Endothelial cell (in vitro differentiated cells): Measurements from ENCODE around the gene ARMC9. TPM values are rescaled to one million over a fixed set of nuclear protein-coding genes. Genes with fewer than 3 reads are reported as not detected.

Experiments
- DNase-seq: peaks from one replicate; pipeline ENCODE4 v3.0.0; 2021; ENCODE audit warnings: low spot score
- H3K27ac Mint-ChIP-seq: one replicate; pipeline ENCODE4 v1.8.0; 2021; ENCODE audit warnings: mixed read lengths, inconsistent platforms; ENCODE audit not compliant: unreplicated experiment
- H3K27me3 Mint-ChIP-seq: one replicate; pipeline ENCODE4 v1.8.0; 2021; ENCODE audit warnings: mild to moderate bottlenecking, moderate library complexity, mixed read lengths, inconsistent platforms; ENCODE audit not compliant: unreplicated experiment
- H3K36me3 Mint-ChIP-seq: one replicate; pipeline ENCODE4 v1.8.0; 2021; ENCODE audit warnings: mild to moderate bottlenecking, low read depth, mixed read lengths, inconsistent platforms; ENCODE audit not compliant: unreplicated experiment
- H3K4me1 Mint-ChIP-seq: one replicate; pipeline ENCODE4 v1.8.0; 2021; ENCODE audit warnings: mild to moderate bottlenecking, mixed read lengths, inconsistent platforms; ENCODE audit not compliant: unreplicated experiment
- H3K4me3 Mint-ChIP-seq: one replicate; pipeline ENCODE4 v1.8.0; 2021; ENCODE audit warnings: mild to moderate bottlenecking, mixed read lengths, inconsistent platforms; ENCODE audit not compliant: unreplicated experiment
- H3K9me3 Mint-ChIP-seq: one replicate; pipeline ENCODE4 v1.8.0; 2021; ENCODE audit warnings: mixed read lengths, inconsistent platforms; ENCODE audit not compliant: unreplicated experiment
- CTCF ChIP-seq: fragments of 200-600 bp; sonication (generic); IDR thresholded peaks from one replicate; pipeline ENCODE4 v1.5.0; 2021; ENCODE audit warnings: antibody characterized with exemption; ENCODE audit not compliant: unreplicated experiment
- total RNA-seq: library from RNA; stranded (reverse); fragmentation: NEBNext Ultra II Directional; extraction: Animal tissue kit (Norgen Biotek cat#: 25700); gene quantifications from one replicate; pipeline ENCODE4 v1.2.1, GENCODE V29; 2021; ENCODE audit not compliant: unreplicated experiment

Gene ARMC9
- total RNA-seq, 1 donor from 2014 or later, result 18.3 TPM

DNA sequence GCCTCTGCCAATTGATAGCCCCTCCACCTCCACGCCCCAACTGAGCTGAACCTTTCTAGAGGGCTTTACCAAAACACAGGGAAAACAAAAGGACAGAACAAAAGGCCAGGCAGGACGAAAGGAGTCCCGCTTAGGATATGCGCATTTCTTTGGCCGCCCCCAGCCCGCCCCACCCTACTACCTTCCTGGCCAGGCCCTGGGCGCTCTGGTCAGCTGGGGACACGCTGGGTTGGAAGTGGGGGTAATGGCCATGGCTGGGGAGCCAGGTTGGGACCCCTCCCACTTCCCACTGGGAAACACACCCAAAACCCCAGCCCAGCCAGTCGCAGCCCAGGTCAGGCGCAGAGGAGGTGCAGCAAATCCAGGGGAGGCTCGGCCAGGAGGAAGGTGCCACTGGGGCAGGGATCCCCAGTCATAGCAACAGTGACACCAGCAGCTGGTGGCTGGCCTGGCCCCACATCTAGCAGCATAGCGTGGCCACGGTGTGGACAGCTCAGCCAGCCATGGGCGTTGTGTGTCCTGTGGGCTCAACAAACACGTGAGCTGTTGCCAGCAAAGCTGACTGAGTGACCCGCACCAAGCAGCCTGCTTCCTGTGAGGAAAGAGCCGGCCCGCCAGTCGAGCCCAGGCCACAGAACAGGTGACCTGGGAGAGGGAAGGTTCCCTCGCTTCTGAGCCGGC, 172.5 kb downstream of the ARMC9 start:
- Mint-ChIP-seq H3K36me3 (no peaks in the 10 kb centered on the region), H3K4me1 (peaks cover 2% of the 10 kb centered on the region), H3K27me3 (peaks cover 2% of the 10 kb centered on the region), H3K9me3 (no peaks in the 10 kb centered on the region), H3K27ac (no peak overlapping the region), H3K4me3 (no peak overlapping the region)
- DNase-seq, result no peak
- TF ChIP-seq CTCF, result no peak

- TF ChIP-seq CTCF, result no peak
- Mint-ChIP-seq H3K27ac (no peak overlapping the region), H3K27me3 (peaks cover 2% of the 10 kb centered on the region), H3K4me1 (peaks cover 2% of the 10 kb centered on the region), H3K36me3 (no peaks in the 10 kb centered on the region), H3K4me3 (no peak overlapping the region), H3K9me3 (no peaks in the 10 kb centered on the region)
- DNase-seq, result no peak
These were observed 173.1 kb downstream of the ARMC9 start for GRCh38 chr2:231371430-231372054.

DNA sequence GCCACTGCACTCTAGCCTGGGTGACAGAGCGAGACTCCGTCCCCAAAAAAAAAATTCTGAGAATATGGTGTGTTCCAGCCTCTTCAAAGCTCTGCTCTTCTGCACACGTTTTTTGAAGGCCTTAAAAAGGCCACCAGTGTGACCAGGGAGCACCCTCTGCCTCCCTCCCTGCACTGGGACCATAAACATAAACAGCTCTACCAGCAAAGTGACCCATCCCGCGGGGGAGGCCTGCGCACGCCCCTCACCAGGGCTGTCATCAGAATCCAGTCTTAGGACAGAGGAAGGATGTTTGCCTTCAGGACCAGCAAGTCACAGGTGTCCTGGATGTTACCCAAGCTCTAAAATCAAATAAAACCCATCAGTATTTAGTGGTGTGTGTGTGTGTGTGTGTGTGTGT, 173.9 kb downstream of the ARMC9 start:
- Mint-ChIP-seq H3K9me3 (no peaks in the 10 kb centered on the region), H3K27me3 (peaks cover 6% of the 10 kb centered on the region), H3K4me3 (no peak overlapping the region), H3K4me1 (peaks cover 8% of the 10 kb centered on the region), H3K36me3 (no peaks in the 10 kb centered on the region), H3K27ac (no peak overlapping the region)
- no peak for DNase-seq
- no peak for TF ChIP-seq CTCF

DNA sequence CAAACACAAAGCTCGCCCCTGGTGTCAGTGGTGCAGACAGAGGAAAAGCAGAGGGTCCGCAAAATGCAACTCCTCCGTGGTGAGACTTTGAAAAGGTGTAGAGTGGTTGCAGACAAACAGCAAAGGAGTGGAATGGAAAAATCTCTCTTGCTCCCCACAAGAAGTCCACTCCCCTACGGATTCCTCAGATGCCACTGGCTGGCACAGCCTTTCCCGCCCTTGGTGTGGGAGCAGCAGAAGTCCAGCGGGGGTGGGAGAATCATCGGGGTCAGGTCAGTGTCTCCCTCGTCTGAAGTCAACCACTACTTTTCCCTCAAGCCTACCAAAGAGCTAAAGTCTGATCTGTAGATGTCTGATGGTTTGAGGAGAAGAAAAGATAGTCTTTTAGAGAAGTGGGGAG, 174.8 kb downstream of the ARMC9 start:
- no peaks in the 10 kb centered on the region for H3K36me3 Mint-ChIP-seq
- no peak for DNase-seq
- peaks cover 8% of the 10 kb centered on the region for H3K4me1 Mint-ChIP-seq
- no peaks in the 10 kb centered on the region for H3K9me3 Mint-ChIP-seq
- no peak overlapping the region for H3K27ac Mint-ChIP-seq
- peaks cover 6% of the 10 kb centered on the region for H3K27me3 Mint-ChIP-seq
- peak overlapping the region; percentile 18 for H3K4me3 Mint-ChIP-seq
- no peak for TF ChIP-seq CTCF

GRCh38 chr2:231373786-231374349, 175.4 kb downstream of the ARMC9 start:
- no peak for DNase-seq
- Mint-ChIP-seq H3K27me3 (peaks cover 6% of the 10 kb centered on the region), H3K4me1 (peaks cover 8% of the 10 kb centered on the region), H3K27ac (no peak overlapping the region), H3K36me3 (no peaks in the 10 kb centered on the region), H3K9me3 (no peaks in the 10 kb centered on the region), H3K4me3 (no peak overlapping the region)
- TF ChIP-seq CTCF, result no peak
